Suppressor macrophage (primary cell): ENCODE results near the gene IL9.
A peak's percentile ranks its signal among the peaks of the same experiment; 100 is the strongest.

Experiments
- DNase-seq, 4 experiments: peaks; one replicate each; pipeline ENCODE4 v3.0.0-alpha.2; 2020 to 2022
- total RNA-seq, 17 experiments: gene quantifications; one replicate each; lab custom pipeline; 2026; ENCODE audit warnings: mixed read lengths in 6 of 17, inconsistent platforms in 3 of 17; lab: John Stamatoyannopoulos, UW

Gene IL9
- total RNA-seq, result 0 to 0.77 (median 0) reads per million in 17 experiments

DNA sequence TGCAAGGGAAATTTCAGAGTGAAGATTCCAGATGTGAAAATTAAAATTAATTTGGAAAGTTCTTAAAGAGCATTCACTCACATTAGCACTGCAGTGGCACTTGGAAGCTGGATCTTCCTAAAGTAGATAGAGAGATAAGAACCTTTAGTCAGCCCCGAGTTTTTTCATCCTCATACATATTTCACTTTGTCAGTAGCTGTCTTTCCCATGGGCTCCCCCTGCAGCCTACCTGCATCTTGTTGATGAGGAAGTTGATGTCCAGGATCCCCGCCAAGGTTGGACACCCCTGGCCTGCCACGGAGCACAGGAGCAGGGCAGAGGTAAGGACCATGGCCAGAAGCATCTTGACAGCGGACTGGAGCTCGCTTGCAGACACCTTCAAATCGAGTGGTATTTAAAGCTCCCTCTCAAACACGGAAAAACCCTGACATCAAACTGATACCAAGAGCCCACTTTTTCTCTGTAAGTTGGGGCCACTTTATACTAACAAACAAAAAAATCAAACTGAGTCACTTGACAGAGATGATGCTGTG lies at the start of gene IL9:
TSS of gene IL9 (minus strand) at position 368 of the 533 bp plus-strand sequence. CDS start at position 343, 25 bp downstream.
- no peak for DNase-seq

DNA sequence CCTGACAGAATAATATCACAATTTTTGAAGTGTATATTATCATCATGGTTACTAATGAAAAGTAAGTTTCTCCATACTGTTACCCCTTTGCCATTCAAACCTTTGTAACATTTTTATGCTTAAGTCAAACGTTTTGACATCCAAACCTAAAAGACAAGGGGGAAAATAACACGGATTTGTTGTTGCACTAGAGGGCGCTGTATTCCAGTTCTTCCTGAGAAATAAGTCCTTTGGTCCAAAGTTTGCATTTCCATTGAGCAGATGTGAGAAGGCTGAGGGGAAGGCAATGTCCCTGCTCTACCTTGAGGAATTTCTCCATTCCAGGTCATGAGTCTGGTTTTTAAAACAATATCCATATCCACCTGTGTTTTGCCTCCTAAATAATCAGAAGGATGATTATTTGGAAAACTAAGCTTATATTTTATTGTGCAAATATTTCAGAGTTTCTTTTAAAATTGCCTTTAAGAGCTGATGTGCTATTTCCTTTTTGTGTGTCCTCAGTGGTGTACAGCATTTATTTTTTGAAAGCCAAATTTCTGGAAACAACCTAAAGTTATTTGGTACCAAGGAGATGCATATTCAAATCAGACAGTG lies 49.4 kb upstream of the IL9 start:
- peak; percentile 76 to 92 (median 90) for DNase-seq

DNA sequence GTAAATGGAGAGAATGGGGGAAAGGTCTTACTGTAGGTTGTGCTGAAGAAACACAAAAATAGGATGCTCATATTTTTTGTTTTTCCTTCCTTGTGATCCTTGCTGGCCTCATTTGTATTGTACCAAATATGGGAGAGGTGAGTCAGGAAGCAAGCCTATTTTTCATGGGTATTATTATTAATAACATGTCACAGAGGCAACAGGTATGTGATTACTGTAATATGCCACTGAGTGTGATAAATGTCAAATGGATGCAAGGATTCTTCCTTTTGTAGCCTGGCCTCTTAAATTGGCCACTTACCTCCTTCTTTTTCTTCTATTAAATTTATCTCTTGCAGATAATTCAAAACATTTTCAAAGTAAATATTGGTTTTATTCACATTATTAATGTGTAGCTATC lies 48.9 kb upstream of the IL9 start:
- DNase-seq, result no peak

DNA sequence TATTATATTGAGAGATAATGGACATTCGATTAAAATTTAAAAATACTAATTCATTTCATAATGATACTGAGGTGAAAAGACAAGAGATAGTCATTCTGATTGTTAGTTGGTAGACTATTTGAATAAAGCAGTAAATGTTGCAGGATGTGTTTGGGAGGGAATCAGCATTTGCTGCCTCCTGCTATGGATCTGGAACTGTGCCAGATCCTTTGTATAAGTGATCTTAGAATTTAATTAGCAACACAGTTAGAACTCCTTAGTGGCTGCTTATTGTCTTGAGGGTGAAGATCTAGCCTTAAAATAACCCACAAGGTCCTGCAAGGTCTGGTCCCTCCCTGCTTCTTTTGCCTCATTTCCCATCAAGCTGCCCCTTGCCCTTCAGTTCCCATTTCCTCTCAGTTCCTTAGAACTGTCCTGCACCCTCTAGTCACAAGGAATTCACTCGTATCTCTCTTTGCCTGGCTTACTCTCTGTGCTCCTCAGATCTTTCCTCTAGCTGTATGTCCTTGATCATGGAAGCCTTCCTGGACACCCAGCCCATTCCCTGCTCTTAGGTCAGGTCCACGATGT lies 46.6 kb upstream of the IL9 start:
- peak in 1 of 4 experiments; percentile 12 for DNase-seq

DNA sequence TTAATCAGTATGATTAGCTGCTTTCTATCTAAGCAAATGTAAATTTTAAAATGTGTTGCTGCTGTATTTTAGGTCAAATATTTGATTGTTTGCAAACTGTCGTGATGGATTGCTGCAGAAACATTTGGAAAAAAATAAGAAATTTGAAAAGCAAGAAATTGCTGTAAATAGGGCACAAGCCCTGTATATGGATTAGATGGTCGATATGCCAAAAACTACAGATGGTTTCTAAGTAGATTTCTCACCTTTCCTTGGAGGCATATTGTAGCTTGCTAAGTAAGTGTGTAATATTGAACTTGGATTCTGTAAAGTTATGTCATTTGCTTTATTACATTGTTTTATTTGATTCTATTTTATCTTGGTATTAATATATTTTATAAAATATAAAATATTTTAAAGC lies 46.1 kb upstream of the IL9 start:
- DNase-seq, result no peak

DNA sequence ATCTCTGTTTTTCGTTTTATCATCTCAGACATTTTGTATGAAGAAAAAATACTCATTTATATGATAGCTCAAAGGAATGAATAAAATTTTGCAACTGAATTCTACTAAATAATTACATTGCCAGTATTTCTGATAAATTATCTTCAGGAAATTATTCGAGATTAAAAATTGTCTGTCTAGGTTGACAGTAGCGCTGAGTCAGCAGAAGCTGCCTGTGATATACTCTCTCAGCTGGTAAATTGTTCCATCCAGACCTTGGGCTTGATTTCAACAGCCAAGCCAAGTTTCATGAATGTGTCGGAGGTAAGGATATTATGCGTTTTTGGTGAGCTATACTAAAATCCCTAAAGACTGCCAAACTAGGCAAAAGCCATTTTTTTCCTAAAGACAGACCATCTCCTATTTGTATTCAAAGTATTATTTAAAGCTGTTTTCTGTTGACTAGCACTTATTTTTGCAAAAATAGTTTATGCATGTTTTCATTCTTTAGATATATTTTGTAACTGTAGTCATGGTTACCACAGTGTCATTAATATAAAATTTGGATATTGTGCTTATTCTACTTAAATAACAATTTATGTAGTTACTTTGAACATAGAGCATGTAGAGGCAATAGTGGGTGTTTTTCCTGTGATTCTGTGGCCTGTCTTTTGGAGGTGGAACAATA lies 41.7 kb upstream of the IL9 start:
- no peak for DNase-seq

DNA sequence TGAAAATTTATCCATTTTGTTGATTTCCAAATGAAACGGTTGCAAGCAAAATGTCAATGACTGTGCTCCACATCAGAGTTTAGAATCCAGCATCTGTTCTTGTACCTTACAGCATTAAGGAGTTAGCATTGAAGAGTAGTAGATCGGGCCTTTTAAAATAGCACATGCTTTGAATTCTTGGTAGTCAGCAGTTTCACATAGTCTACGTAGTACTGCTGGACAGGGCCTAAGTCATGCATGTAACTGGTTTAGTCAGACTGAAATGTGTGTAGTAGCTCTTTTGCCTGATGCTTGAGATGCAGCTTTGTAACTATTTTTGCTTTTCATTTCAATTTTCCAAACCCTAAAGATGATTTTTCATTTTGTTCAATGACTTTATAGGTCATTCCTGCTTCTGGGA lies 39.3 kb upstream of the IL9 start:
- DNase-seq, result no peak

DNA sequence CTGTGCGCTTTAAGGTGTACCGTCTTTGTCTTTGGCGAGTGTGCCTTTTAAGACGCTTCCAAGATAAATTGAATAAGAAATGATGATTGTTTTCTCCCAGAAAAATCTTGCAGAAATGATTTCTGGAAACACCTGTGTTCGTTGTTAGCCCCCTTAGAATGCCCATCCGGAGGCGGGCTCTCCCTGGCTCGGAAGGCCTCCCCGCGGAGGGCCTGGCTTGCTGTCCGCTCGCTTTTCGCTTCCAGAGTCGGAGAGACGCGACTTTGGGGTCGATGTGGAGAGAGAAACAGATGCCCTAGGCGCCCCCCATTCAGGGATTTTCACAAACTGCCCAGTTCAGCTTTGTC lies 35.3 kb upstream of the IL9 start:
- DNase-seq, result no peak

DNA sequence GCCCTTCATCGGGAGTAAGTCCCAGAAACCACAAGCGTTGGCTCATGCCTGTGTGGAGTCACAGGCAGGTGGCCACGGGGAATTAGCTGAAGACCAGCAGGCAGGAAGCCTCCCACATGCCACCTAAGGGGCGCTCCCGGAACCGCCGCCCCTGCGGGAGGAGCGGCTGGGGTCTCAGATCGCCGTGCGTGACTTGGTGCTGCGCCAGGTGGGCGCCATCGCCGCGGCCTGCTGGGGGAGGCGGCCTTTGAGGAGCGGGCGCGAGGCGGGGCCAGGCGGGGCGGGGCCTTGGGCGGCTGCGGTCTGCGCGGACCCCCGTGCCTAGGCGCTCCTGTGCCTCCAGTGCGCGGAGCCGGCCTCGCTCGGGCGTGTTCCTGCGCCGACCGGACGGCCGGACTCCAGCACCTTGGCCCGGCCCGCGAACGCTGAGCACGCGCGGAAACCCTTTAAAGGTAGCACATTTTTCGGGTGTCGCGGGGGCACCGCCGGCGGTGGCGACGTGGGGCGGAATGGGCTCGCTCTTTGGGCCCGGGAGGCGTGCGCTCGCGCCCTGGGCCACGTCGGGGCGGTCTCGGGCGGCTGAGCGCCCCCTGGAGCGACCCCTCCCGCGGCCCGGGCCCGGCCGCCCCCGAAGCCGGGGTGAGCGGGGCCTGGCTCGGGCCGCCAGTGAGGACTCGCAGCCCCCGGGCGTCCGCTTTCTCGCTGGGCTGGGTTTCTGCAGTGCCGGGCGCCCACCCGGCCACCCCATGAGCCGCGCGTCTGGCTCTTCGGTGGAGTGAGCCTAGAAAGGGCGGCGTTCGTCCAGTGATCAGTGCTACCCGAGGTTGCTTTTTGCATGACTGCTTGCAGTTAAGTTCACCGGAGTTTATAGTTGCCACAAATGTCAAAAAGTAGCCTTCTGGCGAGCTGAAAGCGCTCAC lies 34.6 kb upstream of the IL9 start:
- peak in 1 of 4 experiments; percentile 4 for DNase-seq

DNA sequence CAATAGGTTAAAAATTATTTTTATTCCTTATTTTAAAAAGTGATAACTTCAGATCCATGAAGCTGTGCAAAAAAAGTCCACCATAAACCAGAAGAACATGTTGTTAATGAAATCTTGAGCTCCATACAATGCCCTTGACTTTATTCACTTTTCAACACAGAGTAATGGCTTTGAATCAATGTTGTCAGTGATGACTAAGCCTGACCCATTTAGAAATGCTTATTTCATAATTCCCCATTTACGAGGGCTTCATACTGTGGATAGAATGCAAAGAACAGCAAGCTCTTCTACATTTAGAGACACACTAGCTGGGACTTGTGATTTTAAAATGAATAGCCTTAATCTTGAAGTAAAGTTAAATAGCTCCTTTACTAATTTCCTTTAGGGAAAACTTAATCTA lies 25.7 kb upstream of the IL9 start:
- peak in 3 of 4 experiments; percentile 5 to 28 (median 27) for DNase-seq

DNA sequence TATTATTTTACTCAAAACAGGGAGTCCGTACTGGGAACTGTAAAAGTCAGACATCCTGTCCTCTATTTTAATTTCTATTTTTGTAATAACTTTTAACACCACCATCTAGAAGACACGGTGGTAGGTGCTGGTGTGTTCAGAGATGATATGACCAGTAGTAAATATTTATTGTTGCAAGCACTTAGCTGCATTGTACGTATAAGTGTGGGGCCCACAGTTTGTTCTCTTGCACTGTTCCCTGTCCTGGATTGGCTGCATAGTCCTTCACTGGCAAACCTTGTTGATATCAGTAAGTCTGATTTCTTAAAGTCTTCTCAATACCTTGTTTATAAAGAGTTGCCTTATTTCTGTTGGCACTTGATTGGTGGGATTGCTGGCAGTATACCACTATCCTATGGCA lies 24.6 kb upstream of the IL9 start:
- no peak for DNase-seq

DNA sequence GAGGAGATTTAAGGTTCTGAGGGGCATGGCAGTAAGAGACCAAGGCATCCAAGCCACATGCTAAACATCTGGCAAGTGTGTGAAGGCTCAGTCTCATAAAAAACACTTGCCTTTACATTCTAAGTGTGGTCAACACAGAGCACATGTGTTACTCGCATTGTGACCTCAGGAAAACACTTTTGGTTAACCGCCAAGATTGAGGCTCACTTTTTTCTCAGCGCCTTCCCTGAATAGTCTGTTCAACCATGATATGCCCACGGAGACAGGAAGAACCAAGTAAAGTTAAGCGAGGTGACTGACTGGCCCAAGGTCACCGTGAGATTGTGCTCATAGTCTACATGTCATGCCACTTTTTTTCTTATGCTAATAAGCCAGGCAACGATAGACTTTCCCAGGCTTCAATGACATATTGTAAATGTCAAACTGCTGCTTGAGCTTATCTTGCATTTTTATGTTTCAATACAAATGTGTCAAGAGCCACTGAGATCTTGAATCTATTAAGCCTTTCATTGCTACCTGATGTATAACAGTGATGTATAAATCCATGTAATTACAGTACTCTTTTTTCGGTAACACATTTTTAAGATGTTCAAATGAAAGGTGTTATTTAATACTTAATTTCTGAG lies 21.1 kb upstream of the IL9 start:
- no peak for DNase-seq

DNA sequence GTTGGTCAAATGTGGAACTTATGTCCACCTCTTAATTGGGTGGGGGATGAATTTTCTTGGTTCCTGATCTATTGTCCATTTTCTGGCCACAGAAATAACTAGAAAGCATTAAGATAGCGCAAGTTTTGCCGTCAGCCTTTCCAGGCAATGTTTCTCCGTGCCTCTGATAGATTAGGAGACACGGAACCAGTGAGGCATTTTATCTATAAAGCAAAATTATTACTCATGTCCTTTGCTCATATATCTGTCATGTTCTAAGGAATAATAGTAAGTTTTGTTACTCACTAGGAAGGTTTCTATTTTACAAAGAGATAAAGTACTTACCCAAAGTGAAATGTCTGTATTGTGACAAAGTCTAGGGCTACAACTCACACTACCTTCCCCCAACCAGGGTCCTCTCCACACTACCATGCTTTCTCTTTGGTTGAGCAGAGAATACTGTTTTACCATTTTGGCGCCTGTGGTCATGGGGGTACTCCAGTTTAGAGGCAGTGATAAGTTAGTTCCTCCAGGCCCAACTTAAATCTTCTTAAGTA lies 19.9 kb upstream of the IL9 start:
- no peak for DNase-seq

DNA sequence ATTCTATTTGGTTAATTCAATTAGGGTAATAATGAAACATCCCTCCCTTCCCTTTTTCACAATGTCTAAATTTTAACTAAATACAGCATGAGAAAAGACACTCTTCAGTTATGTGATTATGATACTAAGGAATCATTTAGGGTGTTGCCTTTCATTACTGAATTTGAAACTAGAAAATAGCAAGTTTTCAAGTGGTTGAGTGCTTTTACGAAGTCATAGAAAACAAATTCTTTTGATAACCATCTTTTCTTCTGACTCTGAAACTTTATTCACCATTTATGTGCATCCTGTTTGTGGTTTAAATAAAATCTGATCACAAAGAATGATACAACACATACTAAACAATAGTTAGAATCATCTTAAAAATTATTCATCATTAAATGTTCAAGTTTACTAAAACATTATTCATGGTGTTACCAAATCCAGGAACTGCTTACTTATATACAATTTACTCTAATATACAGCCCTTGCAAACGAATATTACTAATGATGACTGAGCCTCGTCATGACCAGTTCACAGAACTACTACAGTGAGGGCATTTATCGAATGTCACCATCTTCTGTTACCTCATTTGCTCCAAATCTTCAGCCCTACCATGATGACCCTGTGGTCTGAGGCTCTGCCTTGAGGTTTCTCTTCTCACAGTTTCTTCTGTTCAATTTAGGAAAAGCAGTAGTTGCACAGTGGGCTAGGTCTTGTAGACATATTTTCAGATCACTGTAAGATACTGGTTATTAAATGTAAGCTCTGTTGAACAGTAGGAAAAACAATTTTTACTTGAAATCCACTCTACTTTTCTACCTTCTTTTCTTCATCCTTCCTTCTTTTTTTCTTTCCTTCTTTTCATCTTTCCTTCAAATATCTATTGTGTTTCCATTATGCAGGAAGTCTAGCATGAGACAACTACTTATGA lies 18.3 kb upstream of the IL9 start:
- no peak for DNase-seq

DNA sequence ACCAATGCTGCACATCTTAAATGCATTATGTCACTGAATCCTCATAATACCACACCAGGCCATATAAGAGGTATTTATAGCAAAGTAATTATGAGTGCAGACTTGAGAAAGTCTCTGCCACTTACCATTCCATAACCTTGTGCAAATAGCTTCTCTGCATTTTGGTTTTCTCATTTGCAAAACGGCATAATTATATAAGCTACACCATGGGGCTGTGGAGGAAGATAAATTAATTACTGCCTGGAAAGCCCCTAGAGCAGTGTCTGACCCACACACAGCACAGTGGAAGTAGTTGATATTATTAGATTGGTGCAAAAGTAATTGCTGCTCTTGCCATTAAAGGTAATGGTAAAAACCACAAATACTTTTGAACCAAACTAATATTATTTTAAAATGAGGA lies 9.5 kb upstream of the IL9 start:
- DNase-seq, result no peak

DNA sequence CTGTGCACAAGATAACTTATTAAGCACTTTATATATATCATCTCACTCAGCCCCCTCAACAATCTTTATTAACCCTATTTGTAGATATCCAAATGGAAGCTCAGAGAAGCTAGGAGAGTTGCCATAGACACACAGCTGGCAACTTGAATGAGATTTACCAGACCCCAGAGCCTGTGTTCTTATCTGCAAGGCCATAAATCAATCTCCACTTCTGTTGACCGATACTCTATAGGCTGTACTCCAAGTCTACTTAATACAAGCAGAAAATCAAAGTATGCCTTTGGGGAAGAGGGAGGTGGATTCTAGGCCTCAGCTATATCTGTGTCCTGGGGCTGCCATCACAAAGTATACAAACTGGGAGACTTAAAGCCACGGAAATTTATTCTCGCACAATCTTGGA lies 6.0 kb upstream of the IL9 start:
- DNase-seq, result no peak

DNA sequence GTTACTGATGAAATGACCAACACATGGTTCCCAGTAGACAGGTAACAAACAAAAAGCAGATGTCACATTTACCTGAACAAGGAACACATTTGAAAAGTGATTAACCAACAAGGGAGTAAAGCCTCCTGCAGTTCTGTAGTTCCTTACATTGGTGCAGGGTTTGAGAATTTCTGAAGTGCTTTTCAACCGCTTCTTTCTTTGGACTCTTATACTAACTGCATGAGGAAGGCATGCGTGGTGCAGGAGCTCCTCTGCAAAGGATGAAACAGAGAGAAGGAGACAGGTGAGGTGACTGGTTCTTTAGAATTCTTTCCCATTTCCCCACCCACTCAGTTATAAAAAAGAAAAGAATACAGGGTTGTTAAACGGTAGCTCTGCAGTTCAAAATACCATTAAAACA lies 4.6 kb upstream of the IL9 start:
- no peak for DNase-seq

DNA sequence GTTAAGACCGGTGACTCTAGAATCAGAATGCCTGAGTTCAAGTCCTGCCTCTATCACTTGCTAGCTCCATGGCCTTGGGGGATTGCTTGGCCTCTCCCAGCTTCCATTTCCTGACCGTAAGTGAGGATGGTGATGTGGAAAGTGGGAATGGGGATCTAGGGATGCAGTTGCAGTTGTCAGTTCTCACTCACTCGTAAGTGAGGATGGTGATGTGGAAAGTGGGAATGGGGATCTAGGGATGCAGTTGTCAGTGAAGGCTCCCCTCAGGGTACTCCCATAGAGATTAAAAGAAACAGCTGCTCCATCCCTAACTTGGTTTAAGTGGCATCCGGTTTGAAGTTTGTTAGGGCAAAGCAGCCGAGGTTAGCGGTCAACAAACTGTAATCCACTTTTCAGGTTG lies 3.0 kb upstream of the IL9 start:
- DNase-seq, result no peak

DNA sequence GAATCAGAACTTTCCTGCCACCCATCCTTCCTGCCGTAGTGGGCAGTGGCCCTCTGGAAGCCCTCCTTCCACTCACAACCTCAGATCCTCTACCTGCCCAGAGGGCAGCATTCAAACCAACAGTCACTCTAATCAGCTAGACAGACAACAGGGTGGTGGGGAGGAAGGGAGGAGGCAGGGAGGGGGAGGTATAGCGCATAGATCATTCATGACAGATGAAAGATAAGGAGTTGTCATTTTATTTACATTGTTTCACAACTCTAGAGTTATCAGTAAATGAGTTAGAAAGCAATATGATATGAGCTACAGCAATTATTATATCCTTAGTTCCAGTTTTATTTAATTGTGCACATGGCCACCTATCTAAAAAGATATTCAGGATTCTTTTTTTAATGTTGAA lies 852 bp downstream of the IL9 start:
- DNase-seq, result no peak

DNA sequence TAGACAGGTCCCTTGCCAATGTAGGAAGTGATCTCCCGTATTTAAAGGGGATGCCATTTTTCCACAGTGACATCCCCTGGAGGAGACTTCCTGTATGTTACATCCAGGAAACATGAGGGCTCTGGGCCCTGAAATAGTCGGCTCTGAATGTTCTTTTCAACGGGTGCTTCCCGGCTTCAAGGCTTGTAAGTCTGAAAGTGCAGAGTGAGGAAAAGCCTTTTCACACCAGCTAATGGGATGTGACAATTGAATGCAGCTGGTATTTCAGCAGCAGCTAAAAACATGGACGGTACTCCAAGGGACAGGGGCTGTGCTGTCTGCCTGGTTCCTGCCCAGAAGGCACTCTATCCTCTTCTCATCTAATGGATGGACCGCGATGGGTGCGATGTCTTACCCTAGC lies 1.4 kb downstream of the IL9 start:
- DNase-seq, result no peak

DNA sequence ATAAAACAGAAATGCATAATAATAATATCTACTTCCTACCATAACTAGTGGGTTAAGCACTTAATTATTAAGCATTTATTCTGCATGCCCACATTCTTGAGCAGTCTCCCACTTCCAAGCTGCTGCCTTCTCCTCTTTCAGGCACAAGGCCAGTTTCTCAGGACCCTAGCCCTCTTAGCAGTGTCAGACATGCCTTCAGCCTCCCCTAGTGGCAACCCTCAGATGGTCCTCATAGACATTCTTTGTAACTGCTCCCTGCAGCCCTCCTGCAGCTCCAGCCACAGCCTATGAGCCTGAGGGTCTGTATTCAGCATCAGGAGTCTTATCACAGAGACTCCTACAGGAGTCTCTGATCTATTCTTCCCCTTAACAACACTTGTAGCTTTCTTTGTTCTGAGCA lies 3.9 kb downstream of the IL9 start:
- DNase-seq, result no peak
